Measurements from ENCODE around the gene IQSEC1.

Gene IQSEC1

GRCh38 chr3:13042715-13043271, 30.4 kb downstream of the IQSEC1 start:
- Histone ChIP-seq H3K9me3 (replicated peaks in 1 of 2; ENCODE audit: control insufficient read depth in 2 of 2, insufficient read depth in 1 of 2, low read depth in 1 of 2, low read length in 2 of 2) (no peaks in the 10 kb centered on the region), H4K91ac (ENCODE audit: low read depth, low read length, poor library complexity) (no peak overlapping the region), H2BK15ac (ENCODE audit: low read length) (no peak overlapping the region), H2BK5ac (ENCODE audit: low read length) (peak overlapping the region; percentile 62), H3K14ac (ENCODE audit: low read length) (no peak overlapping the region), H3K18ac (ENCODE audit: low read length) (peak overlapping the region; percentile 91), H4K8ac (ENCODE audit: low read depth, low read length) (no peak overlapping the region), H2BK12ac (ENCODE audit: low read length) (no peak overlapping the region), H3K9ac (ENCODE audit: low read depth, low read length, poor library complexity) (peak overlapping the region; percentile 36), H3K4me2 (ENCODE audit: insufficient read depth, low read length, poor library complexity, severe bottlenecking) (no peak overlapping the region), H2AFZ (ENCODE audit: low read length) (peak overlapping the region; percentile 92), H3K79me1 (ENCODE audit: low read depth, low read length) (no peaks in the 10 kb centered on the region), H3K23ac (ENCODE audit: low read depth, low read length, poor library complexity) (no peak overlapping the region), H3K4ac (ENCODE audit: low read length) (no peak overlapping the region), H2AK5ac (ENCODE audit: low read depth, low read length) (peak overlapping the region; percentile 64), H3K27me3 (ENCODE audit: control insufficient read depth in 3 of 3, insufficient read depth in 3 of 3, low read depth in 1 of 3, low read length in 3 of 3) (no peaks in the 10 kb centered on the region), H3K4me1 (ENCODE audit: control insufficient read depth in 2 of 2, insufficient read depth in 1 of 2, low read depth in 1 of 2, low read length in 2 of 2) (peaks cover 64 to 74% of the 10 kb centered on the region in 2 donors), H3K27ac (replicated peaks; ENCODE audit: low read length) (peak overlapping the region; percentile 33), H2BK120ac (ENCODE audit: low read depth, low read length) (peak overlapping the region; percentile 6), H3K4me3 (ENCODE audit: low read length in 2 of 2) (peak overlapping the region in 1 of 2 donors; percentile 62), H3K36me3 (replicated peaks in 1 of 2; ENCODE audit: control insufficient read depth in 2 of 2, insufficient read depth in 2 of 2, low read length in 2 of 2) (no peaks in the 10 kb centered on the region)
- no peak for DNase-seq (ENCODE audit: low spot score)
- no CpG with 5 or more reads among the region's 20 CpGs for WGBS, 2 donors (ENCODE audit: extremely low coverage in 2 of 2, insufficient read length in 2 of 2, insufficient replicate concordance in 1 of 2)

DNA sequence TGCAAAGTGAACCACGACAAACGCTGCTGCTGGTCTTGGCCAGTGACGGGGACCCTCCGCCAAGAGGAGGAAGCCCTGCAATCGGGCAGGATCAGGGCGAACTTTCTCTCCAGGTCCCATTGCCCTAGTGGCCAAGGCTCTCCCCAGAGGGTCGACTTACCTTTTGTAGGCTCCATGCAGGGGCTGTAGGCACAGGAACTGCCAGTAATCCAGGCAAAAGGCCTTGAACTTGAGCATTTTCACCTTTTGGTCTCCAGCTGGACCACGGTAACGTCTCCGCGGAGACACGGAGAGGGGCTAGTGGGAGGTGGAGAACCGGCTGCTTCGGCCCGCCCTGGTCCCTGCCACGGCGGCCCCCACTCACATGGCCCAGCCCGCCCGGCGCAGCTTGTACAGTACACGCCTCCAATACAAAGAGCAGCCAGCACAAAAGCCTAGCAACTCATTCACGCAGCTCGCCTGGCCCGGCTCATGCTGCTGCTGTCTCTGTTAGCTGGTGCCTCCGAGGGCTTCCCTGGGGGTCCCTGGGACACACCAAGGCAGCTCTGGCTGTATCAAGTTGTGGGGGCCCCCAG, 31.0 kb downstream of the IQSEC1 start:
- Histone ChIP-seq H2BK12ac (ENCODE audit: low read length) (peak overlapping the region; percentile 77), H3K9ac (ENCODE audit: low read depth, low read length, poor library complexity) (no peak overlapping the region), H3K36me3 (replicated peaks in 1 of 2; ENCODE audit: control insufficient read depth in 2 of 2, insufficient read depth in 2 of 2, low read length in 2 of 2) (no peaks in the 10 kb centered on the region), H3K4me3 (ENCODE audit: low read length in 2 of 2) (peak overlapping the region in 1 of 2 donors; percentile 62), H2AFZ (ENCODE audit: low read length) (peak overlapping the region; percentile 92), H4K91ac (ENCODE audit: low read depth, low read length, poor library complexity) (no peak overlapping the region), H3K4me1 (ENCODE audit: control insufficient read depth in 2 of 2, insufficient read depth in 1 of 2, low read depth in 1 of 2, low read length in 2 of 2) (peaks cover 61 to 73% of the 10 kb centered on the region in 2 donors), H3K23ac (ENCODE audit: low read depth, low read length, poor library complexity) (no peak overlapping the region), H3K18ac (ENCODE audit: low read length) (peak overlapping the region; percentile 91), H2BK120ac (ENCODE audit: low read depth, low read length) (peak overlapping the region; percentile 6), H3K4me2 (ENCODE audit: insufficient read depth, low read length, poor library complexity, severe bottlenecking) (no peak overlapping the region), H3K27ac (replicated peaks; ENCODE audit: low read length) (peak overlapping the region; percentile 33), H4K8ac (ENCODE audit: low read depth, low read length) (peak overlapping the region; percentile 3), H3K9me3 (replicated peaks in 1 of 2; ENCODE audit: control insufficient read depth in 2 of 2, insufficient read depth in 1 of 2, low read depth in 1 of 2, low read length in 2 of 2) (no peaks in the 10 kb centered on the region), H2BK5ac (ENCODE audit: low read length) (peak overlapping the region; percentile 62), H2BK15ac (ENCODE audit: low read length) (no peak overlapping the region), H3K79me1 (ENCODE audit: low read depth, low read length) (no peaks in the 10 kb centered on the region), H2AK5ac (ENCODE audit: low read depth, low read length) (peak overlapping the region; percentile 64), H3K14ac (ENCODE audit: low read length) (no peak overlapping the region), H3K27me3 (ENCODE audit: control insufficient read depth in 3 of 3, insufficient read depth in 3 of 3, low read depth in 1 of 3, low read length in 3 of 3) (no peaks in the 10 kb centered on the region), H3K4ac (ENCODE audit: low read length) (no peak overlapping the region)
- no peak for DNase-seq (ENCODE audit: low spot score)
- WGBS, 2 donors (ENCODE audit: extremely low coverage in 2 of 2, insufficient read length in 2 of 2, insufficient replicate concordance in 1 of 2): no CpG with 5 or more reads among the region's 25 CpGs

- peak overlapping the region in 1 of 2 donors; percentile 62 for H3K4me3 ChIP-seq (ENCODE audit: low read length in 2 of 2)
- H3K18ac ChIP-seq (ENCODE audit: low read length): peak overlapping the region; percentile 81
- peak overlapping the region; percentile 64 for H2AK5ac ChIP-seq (ENCODE audit: low read depth, low read length)
- no peak overlapping the region for H3K4me2 ChIP-seq (ENCODE audit: insufficient read depth, low read length, poor library complexity, severe bottlenecking)
- no peak overlapping the region for H3K14ac ChIP-seq (ENCODE audit: low read length)
- H2BK15ac ChIP-seq (ENCODE audit: low read length): peak overlapping the region; percentile 74
- H3K27me3 ChIP-seq (ENCODE audit: control insufficient read depth in 3 of 3, insufficient read depth in 3 of 3, low read depth in 1 of 3, low read length in 3 of 3): no peaks in the 10 kb centered on the region
- H2BK5ac ChIP-seq (ENCODE audit: low read length): peak overlapping the region; percentile 83
- H2BK120ac ChIP-seq (ENCODE audit: low read depth, low read length): no peak overlapping the region
- H3K36me3 ChIP-seq (replicated peaks in 1 of 2; ENCODE audit: control insufficient read depth in 2 of 2, insufficient read depth in 2 of 2, low read length in 2 of 2): no peaks in the 10 kb centered on the region
- no peak overlapping the region for H4K8ac ChIP-seq (ENCODE audit: low read depth, low read length)
- no peaks in the 10 kb centered on the region for H3K9me3 ChIP-seq (replicated peaks in 1 of 2; ENCODE audit: control insufficient read depth in 2 of 2, insufficient read depth in 1 of 2, low read depth in 1 of 2, low read length in 2 of 2)
- H3K79me1 ChIP-seq (ENCODE audit: low read depth, low read length): no peaks in the 10 kb centered on the region
- WGBS, 2 donors (ENCODE audit: extremely low coverage in 2 of 2, insufficient read length in 2 of 2, insufficient replicate concordance in 1 of 2): no CpG with 5 or more reads among the region's 26 CpGs
- no peak overlapping the region for H2BK12ac ChIP-seq (ENCODE audit: low read length)
- H3K4ac ChIP-seq (ENCODE audit: low read length): no peak overlapping the region
- peaks cover 52 to 63% of the 10 kb centered on the region in 2 donors for H3K4me1 ChIP-seq (ENCODE audit: control insufficient read depth in 2 of 2, insufficient read depth in 1 of 2, low read depth in 1 of 2, low read length in 2 of 2)
- H3K27ac ChIP-seq (replicated peaks; ENCODE audit: low read length): no peak overlapping the region
- no peak overlapping the region for H4K91ac ChIP-seq (ENCODE audit: low read depth, low read length, poor library complexity)
- H3K23ac ChIP-seq (ENCODE audit: low read depth, low read length, poor library complexity): peak overlapping the region; percentile 48
- H3K9ac ChIP-seq (ENCODE audit: low read depth, low read length, poor library complexity): no peak overlapping the region
- peak overlapping the region; percentile 92 for H2AFZ ChIP-seq (ENCODE audit: low read length)
- no peak for DNase-seq (ENCODE audit: low spot score)
These were observed 32.0 kb downstream of the IQSEC1 start for GRCh38 chr3:13041113-13041776.
